IMR-90 (cell line): ENCODE measurements around the gene RASGRF2. TPM values are rescaled to one million over a fixed set of nuclear protein-coding genes. Genes with fewer than 3 reads are reported as not detected.

Experiments used
- ATAC-seq: fragments of 200-7000 bp; cut with Tn5 transposase; 2 replicates; pipeline ENCODE4 v1.9.1; 2020; ENCODE audit warnings: low read depth, mild to moderate bottlenecking, moderate library complexity
- BruUV-seq: library from RNA; stranded (reverse); fragments of 400-500 nt; replicated peaks from 2 replicates; lab custom pipeline; 2021; lab: Mats Ljungman, UMichigan
- CTCF ChIA-PET: fragments of 300-600 bp; formaldehyde crosslinking; extraction: SDS; loops from one replicate; lab custom pipeline; 2021; ENCODE audit warnings: antibody characterized with exemption; lab: Yijun Ruan, JAX
- POLR2A ChIA-PET: fragments of 300-600 bp; sonication (Branson Sonifier 250); formaldehyde crosslinking; loops from one replicate; lab custom pipeline; 2022; ENCODE audit warnings: antibody characterized with exemption; ENCODE audit not compliant: unreplicated experiment; lab: Charles Lee
- DNase-seq: peaks from one replicate; pipeline ENCODE4 v3.0.0; 2013
- H2AFZ ChIP-seq: replicated peaks from 2 replicates; pipeline ENCODE3; 2013; ENCODE audit warnings: low read length, mild to moderate bottlenecking; ENCODE audit not compliant: poor library complexity
- H2AK5ac ChIP-seq: 2 replicates; pipeline ENCODE4 v1.6.1; 2013; ENCODE audit warnings: low read depth, low read length, inconsistent platforms
- H2AK9ac ChIP-seq: replicated peaks from 2 replicates; pipeline ENCODE3; 2013; ENCODE audit warnings: mild to moderate bottlenecking, low read depth, low read length, moderate library complexity; ENCODE audit not compliant: poor library complexity
- H2BK120ac ChIP-seq: 2 replicates; pipeline ENCODE4 v1.6.1; 2013; ENCODE audit warnings: low read depth, low read length, inconsistent platforms
- H2BK15ac ChIP-seq: 3 replicates; pipeline ENCODE4 v1.6.1; 2013; ENCODE audit warnings: low read depth, low read length, inconsistent platforms
- H2BK20ac ChIP-seq: 2 replicates; pipeline ENCODE4 v1.6.1; 2013; ENCODE audit warnings: low read depth, mild to moderate bottlenecking, inconsistent platforms, low read length, moderate library complexity
- H2BK5ac ChIP-seq: 2 replicates; pipeline ENCODE4 v1.6.1; 2013; ENCODE audit warnings: mild to moderate bottlenecking, low read depth, low read length, inconsistent platforms; ENCODE audit not compliant: poor library complexity, severe bottlenecking
- H3K14ac ChIP-seq: replicated peaks from 2 replicates; pipeline ENCODE4 v1.6.1; 2013; ENCODE audit warnings: low read depth, low read length, inconsistent platforms
- H3K18ac ChIP-seq: 2 replicates; pipeline ENCODE4 v1.6.1; 2013; ENCODE audit warnings: low read depth, low read length, control low read depth
- H3K23ac ChIP-seq: 2 replicates; pipeline ENCODE4 v1.6.1; 2013; ENCODE audit warnings: low read depth, low read length, inconsistent platforms
- H3K27ac ChIP-seq: 2 replicates; pipeline ENCODE4 v1.5.1; 2013; ENCODE audit warnings: mild to moderate bottlenecking, control low read depth, low read length; ENCODE audit not compliant: insufficient read depth
- H3K27me3 ChIP-seq: 2 replicates; pipeline ENCODE4 v1.6.1; 2013; ENCODE audit warnings: low read length; ENCODE audit not compliant: control insufficient read depth, insufficient read depth
- H3K36me3 ChIP-seq: 2 replicates; pipeline ENCODE4 v1.6.1; 2013; ENCODE audit warnings: low read length, mixed read lengths; ENCODE audit not compliant: control insufficient read depth, insufficient read depth
- H3K4ac ChIP-seq: 2 replicates; pipeline ENCODE4 v1.6.1; 2013; ENCODE audit warnings: low read depth, low read length, inconsistent platforms
- H3K4me1 ChIP-seq: 2 replicates; pipeline ENCODE4 v1.6.1; 2013; ENCODE audit warnings: low read length, mixed read lengths; ENCODE audit not compliant: control insufficient read depth, insufficient read depth
- H3K4me2 ChIP-seq: 2 replicates; pipeline ENCODE4 v1.6.1; 2013; ENCODE audit warnings: low read depth, mild to moderate bottlenecking, control low read depth, low read length, moderate library complexity
- H3K4me3 ChIP-seq: 2 replicates; pipeline ENCODE4 v1.5.1; 2013; ENCODE audit warnings: low read depth, mild to moderate bottlenecking, control low read depth, low read length, moderate library complexity; ENCODE audit not compliant: insufficient read depth
- H3K56ac ChIP-seq: 2 replicates; pipeline ENCODE4 v1.6.1; 2013; ENCODE audit warnings: low read length, inconsistent platforms; ENCODE audit not compliant: insufficient read depth; ENCODE audit errors: extremely low read depth
- H3K79me1 ChIP-seq, 2 experiments: 2 replicates each; pipeline ENCODE4 v1.6.1; 2013; ENCODE audit warnings: low read length in 2 of 2, inconsistent platforms in 1 of 2, low read depth in 1 of 2
- H3K9ac ChIP-seq: 2 replicates; pipeline ENCODE4 v1.6.1; 2013; ENCODE audit warnings: low read depth, low read length, control low read depth
- H3K9me1 ChIP-seq: 2 replicates; pipeline ENCODE4 v1.6.1; 2013; ENCODE audit warnings: low read length, inconsistent platforms; ENCODE audit not compliant: insufficient read depth
- H3K9me3 ChIP-seq: 2 replicates; pipeline ENCODE4 v1.6.1; 2013; ENCODE audit warnings: low read length; ENCODE audit not compliant: control insufficient read depth, insufficient read depth
- H4K20me1 ChIP-seq: 2 replicates; pipeline ENCODE4 v1.6.1; 2013; ENCODE audit warnings: low read length, inconsistent platforms; ENCODE audit not compliant: insufficient read depth
- H4K5ac ChIP-seq: 2 replicates; pipeline ENCODE4 v1.6.1; 2013; ENCODE audit warnings: mild to moderate bottlenecking, low read depth, low read length, control low read depth
- H4K8ac ChIP-seq, 2 experiments: 2 replicates each; pipeline ENCODE4 v1.6.1; 2013; ENCODE audit warnings: low read depth in 2 of 2, low read length in 2 of 2, control low read depth in 1 of 2, inconsistent platforms in 1 of 2
- H4K91ac ChIP-seq: 2 replicates; pipeline ENCODE4 v1.6.1; 2013; ENCODE audit warnings: low read depth, low read length, inconsistent platforms; ENCODE audit not compliant: insufficient read depth
- BHLHE40 ChIP-seq: fragments of 150-350 bp; IDR thresholded peaks from 2 replicates; pipeline ENCODE4 v1.6.1; 2016; ENCODE audit warnings: mild to moderate bottlenecking, low read depth, low read length
- CEBPB ChIP-seq: IDR thresholded peaks from 2 replicates; pipeline ENCODE4 v1.6.1; 2012; ENCODE audit warnings: low read depth, low read length, improper control_type of control experiment
- CHD1 ChIP-seq: IDR thresholded peaks from 2 replicates; pipeline ENCODE4 v1.6.1; 2012; ENCODE audit warnings: low read depth, low read length, improper control_type of control experiment
- FOS ChIP-seq: fragments of 150-350 bp; IDR thresholded peaks from 2 replicates; pipeline ENCODE4 v1.6.1; 2016; ENCODE audit warnings: low read depth, low read length
- MAFK ChIP-seq: IDR thresholded peaks from 2 replicates; pipeline ENCODE4 v1.6.1; 2012; ENCODE audit warnings: low read depth, low read length, improper control_type of control experiment
- MAZ ChIP-seq: IDR thresholded peaks from 2 replicates; pipeline ENCODE4 v1.6.1; 2012; ENCODE audit warnings: low read depth, mild to moderate bottlenecking, low read length, improper control_type of control experiment, moderate library complexity, borderline replicate concordance
- MXI1 ChIP-seq: IDR thresholded peaks from 2 replicates; pipeline ENCODE4 v1.6.1; 2012; ENCODE audit warnings: low read depth, mild to moderate bottlenecking, low read length, moderate library complexity, borderline replicate concordance
- NFE2L2 ChIP-seq: fragments of 150-350 bp; IDR thresholded peaks from 2 replicates; pipeline ENCODE4 v1.6.1; 2016; ENCODE audit warnings: low read depth, mild to moderate bottlenecking, low read length
- POLR2A ChIP-seq: IDR thresholded peaks from 2 replicates; pipeline ENCODE4 v1.6.1; 2012; ENCODE audit warnings: mild to moderate bottlenecking, low read depth, low read length
- RAD21 ChIP-seq: IDR thresholded peaks from 2 replicates; pipeline ENCODE4 v1.6.1; 2012; ENCODE audit warnings: low read length, improper control_type of control experiment
- RCOR1 ChIP-seq: IDR thresholded peaks from 2 replicates; pipeline ENCODE4 v1.6.1; 2012; ENCODE audit warnings: mild to moderate bottlenecking, low read length, improper control_type of control experiment; ENCODE audit not compliant: insufficient replicate concordance
- RFX5 ChIP-seq: IDR thresholded peaks from 2 replicates; pipeline ENCODE4 v1.8.0; 2012; ENCODE audit warnings: low read depth, mild to moderate bottlenecking, low read length, moderate library complexity
- SMC3 ChIP-seq: fragments of 150-350 bp; IDR thresholded peaks from 2 replicates; pipeline ENCODE4 v1.6.1; 2016; ENCODE audit warnings: low read depth, mild to moderate bottlenecking, antibody characterized with exemption, low read length, moderate library complexity
- WGBS, 2 experiments: methylation state at CpG; one replicate each; pipeline versions ENCODE4 v1.1.5 to v1.1.7; 2013; ENCODE audit warnings: missing lambda C conversion rate in 2 of 2; ENCODE audit not compliant: insufficient read length in 1 of 2; ENCODE audit errors: extremely low coverage in 2 of 2; 5-methylcytosine and 5-hydroxymethylcytosine counted together
- dilution Hi-C: fragments of 300-500 bp; cut with HindIII; formaldehyde crosslinking; loops from one replicate; pipeline ENCODE4 v1.14.3; 2018; ENCODE audit warnings: low sequenced_read_pairs; ENCODE audit not compliant: unreplicated experiment
- in situ Hi-C: fragments of 300-500 bp; cut with MboI; formaldehyde crosslinking; loops from 3 replicates; pipeline ENCODE4 v1.14.3; 2019; ENCODE audit warnings: low sequenced_read_pairs, inconsistent platforms, mixed read lengths
- intact Hi-C: fragments of 100-400 bp; cut with micrococcal nuclease; formaldehyde crosslinking; loops from 2 replicates; pipeline ENCODE4 v1.10.0; 2022
- polyA plus RNA-seq, 3 experiments: library from polyadenylated mRNA; depleted of rRNA; stranded (reverse); fragments of >200 nt; gene quantifications; 2 replicates each; pipeline ENCODE4 v1.2.3, GENCODE V29; 2012; ENCODE audit warnings: low replicate concordance in 1 of 3
- total RNA-seq: library from RNA; depleted of rRNA; stranded (reverse); fragments of >200 nt; gene quantifications from 2 replicates; pipeline ENCODE4 v1.2.3, GENCODE V29; 2012
- TF ChIP-seq, protein P1 (sequence below): conservative IDR thresholded peaks from 2 replicates; pipeline ENCODE4 v1.5.1; 2012; ENCODE audit warnings: mild to moderate bottlenecking, low read depth, low read length, improper control_type of control experiment
- TF ChIP-seq, protein P2 (sequence below): fragments of 150-350 bp; IDR thresholded peaks from 2 replicates; pipeline ENCODE4 v1.6.1; 2017; ENCODE audit warnings: mild to moderate bottlenecking, antibody characterized with exemption, low read length, low read depth
- TF ChIP-seq, protein P3 (sequence below): fragments of 150-350 bp; IDR thresholded peaks from 2 replicates; pipeline ENCODE4 v1.6.1; 2016; ENCODE audit warnings: low read depth, mild to moderate bottlenecking, low read length, moderate library complexity, borderline replicate concordance

RASGRF2 gene
- total and polyA plus RNA-seq, 2 of the 4 experiments (the other 2 are of a cell fraction), result 2.9 to 5.0 TPM

DNA sequence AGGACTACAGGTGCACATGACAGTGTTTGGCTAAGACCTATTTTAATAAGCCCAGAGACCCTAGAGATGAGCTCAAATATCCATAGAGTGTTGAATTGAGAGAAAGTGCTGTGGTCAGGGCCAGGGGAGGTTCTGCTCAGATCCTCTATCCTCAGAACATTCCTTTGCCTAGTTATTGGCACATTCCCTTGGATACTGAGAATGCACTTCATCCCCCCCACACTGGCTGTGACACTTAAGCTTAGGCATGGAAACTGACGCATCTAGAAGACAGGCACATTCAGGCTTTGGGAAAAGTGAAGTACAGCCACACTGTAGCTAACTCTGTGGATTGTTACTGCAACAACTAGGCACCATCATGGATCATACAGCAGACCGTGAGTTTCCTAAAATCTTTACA, 27.1 kb upstream of the RASGRF2 start:
- ATAC-seq, result no peak
- no peak overlapping the region for H2BK120ac ChIP-seq
- no peaks in the 10 kb centered on the region for H3K36me3 ChIP-seq
- TF ChIP-seq MAFK, result no peak
- no peak for TF ChIP-seq CHD1
- no peak for TF ChIP-seq POLR2A
- TF ChIP-seq FOS, result no peak
- TF ChIP-seq MXI1, result no peak
- no peak for TF ChIP-seq MAZ
- no peak for TF ChIP-seq SMC3
- TF ChIP-seq CEBPB, result no peak
- TF ChIP-seq, protein P1, sequence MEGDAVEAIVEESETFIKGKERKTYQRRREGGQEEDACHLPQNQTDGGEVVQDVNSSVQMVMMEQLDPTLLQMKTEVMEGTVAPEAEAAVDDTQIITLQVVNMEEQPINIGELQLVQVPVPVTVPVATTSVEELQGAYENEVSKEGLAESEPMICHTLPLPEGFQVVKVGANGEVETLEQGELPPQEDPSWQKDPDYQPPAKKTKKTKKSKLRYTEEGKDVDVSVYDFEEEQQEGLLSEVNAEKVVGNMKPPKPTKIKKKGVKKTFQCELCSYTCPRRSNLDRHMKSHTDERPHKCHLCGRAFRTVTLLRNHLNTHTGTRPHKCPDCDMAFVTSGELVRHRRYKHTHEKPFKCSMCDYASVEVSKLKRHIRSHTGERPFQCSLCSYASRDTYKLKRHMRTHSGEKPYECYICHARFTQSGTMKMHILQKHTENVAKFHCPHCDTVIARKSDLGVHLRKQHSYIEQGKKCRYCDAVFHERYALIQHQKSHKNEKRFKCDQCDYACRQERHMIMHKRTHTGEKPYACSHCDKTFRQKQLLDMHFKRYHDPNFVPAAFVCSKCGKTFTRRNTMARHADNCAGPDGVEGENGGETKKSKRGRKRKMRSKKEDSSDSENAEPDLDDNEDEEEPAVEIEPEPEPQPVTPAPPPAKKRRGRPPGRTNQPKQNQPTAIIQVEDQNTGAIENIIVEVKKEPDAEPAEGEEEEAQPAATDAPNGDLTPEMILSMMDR, result no peak
- no peak for TF ChIP-seq RFX5
- TF ChIP-seq BHLHE40, result no peak
- TF ChIP-seq, protein P2, sequence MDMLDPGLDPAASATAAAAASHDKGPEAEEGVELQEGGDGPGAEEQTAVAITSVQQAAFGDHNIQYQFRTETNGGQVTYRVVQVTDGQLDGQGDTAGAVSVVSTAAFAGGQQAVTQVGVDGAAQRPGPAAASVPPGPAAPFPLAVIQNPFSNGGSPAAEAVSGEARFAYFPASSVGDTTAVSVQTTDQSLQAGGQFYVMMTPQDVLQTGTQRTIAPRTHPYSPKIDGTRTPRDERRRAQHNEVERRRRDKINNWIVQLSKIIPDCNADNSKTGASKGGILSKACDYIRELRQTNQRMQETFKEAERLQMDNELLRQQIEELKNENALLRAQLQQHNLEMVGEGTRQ, result no peak
- no peak for TF ChIP-seq NFE2L2
- TF ChIP-seq RAD21, result no peak
- TF ChIP-seq, protein P3, sequence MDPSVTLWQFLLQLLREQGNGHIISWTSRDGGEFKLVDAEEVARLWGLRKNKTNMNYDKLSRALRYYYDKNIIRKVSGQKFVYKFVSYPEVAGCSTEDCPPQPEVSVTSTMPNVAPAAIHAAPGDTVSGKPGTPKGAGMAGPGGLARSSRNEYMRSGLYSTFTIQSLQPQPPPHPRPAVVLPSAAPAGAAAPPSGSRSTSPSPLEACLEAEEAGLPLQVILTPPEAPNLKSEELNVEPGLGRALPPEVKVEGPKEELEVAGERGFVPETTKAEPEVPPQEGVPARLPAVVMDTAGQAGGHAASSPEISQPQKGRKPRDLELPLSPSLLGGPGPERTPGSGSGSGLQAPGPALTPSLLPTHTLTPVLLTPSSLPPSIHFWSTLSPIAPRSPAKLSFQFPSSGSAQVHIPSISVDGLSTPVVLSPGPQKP, result no peak
- TF ChIP-seq RCOR1, result no peak
- H3K9ac ChIP-seq, result no peak overlapping the region
- no peak overlapping the region for H3K4me3 ChIP-seq
- H2AK5ac ChIP-seq, result no peak overlapping the region
- no peak overlapping the region for H4K5ac ChIP-seq
- no peak overlapping the region for H3K27ac ChIP-seq
- ChIA-PET POLR2A (no interaction called here), CTCF (no interaction called here)
- no peaks in the 10 kb centered on the region for H3K9me3 ChIP-seq
- H2AFZ ChIP-seq, result no peak overlapping the region
- no peak overlapping the region for H3K56ac ChIP-seq
- no peak overlapping the region for H3K23ac ChIP-seq
- H3K14ac ChIP-seq, result no peak overlapping the region
- in situ Hi-C loops (no loop called here), dilution Hi-C loops (no loop called here), intact Hi-C loops (no loop called here)
- no peak overlapping the region for H3K18ac ChIP-seq
- no peak overlapping the region for H4K91ac ChIP-seq
- H4K8ac ChIP-seq, result no peak overlapping the region
- peaks cover 2% of the 10 kb centered on the region; the same call in 1 of the 2 replicates for H3K4me1 ChIP-seq
- no peaks in the 10 kb centered on the region for H3K27me3 ChIP-seq
- H2BK20ac ChIP-seq, result no peak overlapping the region
- no peak overlapping the region for H3K4ac ChIP-seq
- no peaks in the 10 kb centered on the region for H4K20me1 ChIP-seq
- no peak overlapping the region for H2BK5ac ChIP-seq
- H3K4me2 ChIP-seq, result no peak overlapping the region
- H3K9me1 ChIP-seq, result no peaks in the 10 kb centered on the region
- H3K79me1 ChIP-seq, result no peaks in the 10 kb centered on the region
- no peak overlapping the region for H2BK15ac ChIP-seq
- WGBS, 2 experiments, result 80% methylated on average over 1 of the region's 2 CpGs; no CpG with 5 or more reads in 1 of the 2 experiments
- BruUV-seq, result no TSS peak
- peak; percentile 10 for DNase-seq
- H2AK9ac ChIP-seq, result no peak overlapping the region
